ENCODE data around the gene ACTN1. TPM values are rescaled to one million over a fixed set of nuclear protein-coding genes. Genes with fewer than 3 reads are reported as not detected.
A peak's percentile ranks its signal among the peaks of the same experiment; 100 is the strongest.

The ACTN1 gene
- total RNA-seq, 1 experiment from 2014 or later, result 212 TPM

GRCh38 chr14:68960123-68960522 lies 19.0 kb downstream of the ACTN1 start:
- Histone ChIP-seq H3K27me3 (ENCODE audit: control insufficient read depth, insufficient read depth, low read length) (no peaks in the 10 kb centered on the region), H3K4me3 (ENCODE audit: low read depth in 2 of 2, low read length in 2 of 2) (no peak overlapping the region), H3K4me1 (ENCODE audit: control insufficient read depth, insufficient read depth, low read length) (peaks cover 63% of the 10 kb centered on the region), H3K9me3 (ENCODE audit: control insufficient read depth, insufficient read depth, low read depth, low read length) (no peaks in the 10 kb centered on the region), H3K27ac (ENCODE audit: low read length) (no peak overlapping the region), H3K36me3 (ENCODE audit: control insufficient read depth, insufficient read depth, low read length) (no peaks in the 10 kb centered on the region)
- no peak for DNase-seq (ENCODE audit: low read depth, low spot score)
- ATAC-seq, result no peak
- in situ Hi-C loops (cut with HindIII; ENCODE audit: low pct_unique_long_range_greater_than_20kb, low sequenced_read_pairs), result no loop called here
- BruUV-seq (replicated peaks), result no TSS peak
- ChIA-PET CTCF (no interaction called here), POLR2A (no interaction called here)
- intact Hi-C loops (cut with micrococcal nuclease; ENCODE audit: unreplicated experiment), result no loop called here
- TF ChIP-seq TCF7L2 (IDR thresholded peaks at IDR 0.05; ENCODE audit: low read depth, low read length) (no peak), POLR2AphosphoS5 (IDR thresholded peaks at IDR 0.05; ENCODE audit: low read depth, low read length) (no peak), SIN3A (IDR thresholded peaks at IDR 0.05; ENCODE audit: borderline replicate concordance, insufficient read depth, low read depth, low read length) (no peak)
- TF ChIP-seq, protein P1, sequence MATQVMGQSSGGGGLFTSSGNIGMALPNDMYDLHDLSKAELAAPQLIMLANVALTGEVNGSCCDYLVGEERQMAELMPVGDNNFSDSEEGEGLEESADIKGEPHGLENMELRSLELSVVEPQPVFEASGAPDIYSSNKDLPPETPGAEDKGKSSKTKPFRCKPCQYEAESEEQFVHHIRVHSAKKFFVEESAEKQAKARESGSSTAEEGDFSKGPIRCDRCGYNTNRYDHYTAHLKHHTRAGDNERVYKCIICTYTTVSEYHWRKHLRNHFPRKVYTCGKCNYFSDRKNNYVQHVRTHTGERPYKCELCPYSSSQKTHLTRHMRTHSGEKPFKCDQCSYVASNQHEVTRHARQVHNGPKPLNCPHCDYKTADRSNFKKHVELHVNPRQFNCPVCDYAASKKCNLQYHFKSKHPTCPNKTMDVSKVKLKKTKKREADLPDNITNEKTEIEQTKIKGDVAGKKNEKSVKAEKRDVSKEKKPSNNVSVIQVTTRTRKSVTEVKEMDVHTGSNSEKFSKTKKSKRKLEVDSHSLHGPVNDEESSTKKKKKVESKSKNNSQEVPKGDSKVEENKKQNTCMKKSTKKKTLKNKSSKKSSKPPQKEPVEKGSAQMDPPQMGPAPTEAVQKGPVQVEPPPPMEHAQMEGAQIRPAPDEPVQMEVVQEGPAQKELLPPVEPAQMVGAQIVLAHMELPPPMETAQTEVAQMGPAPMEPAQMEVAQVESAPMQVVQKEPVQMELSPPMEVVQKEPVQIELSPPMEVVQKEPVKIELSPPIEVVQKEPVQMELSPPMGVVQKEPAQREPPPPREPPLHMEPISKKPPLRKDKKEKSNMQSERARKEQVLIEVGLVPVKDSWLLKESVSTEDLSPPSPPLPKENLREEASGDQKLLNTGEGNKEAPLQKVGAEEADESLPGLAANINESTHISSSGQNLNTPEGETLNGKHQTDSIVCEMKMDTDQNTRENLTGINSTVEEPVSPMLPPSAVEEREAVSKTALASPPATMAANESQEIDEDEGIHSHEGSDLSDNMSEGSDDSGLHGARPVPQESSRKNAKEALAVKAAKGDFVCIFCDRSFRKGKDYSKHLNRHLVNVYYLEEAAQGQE (IDR thresholded peaks at IDR 0.05; ENCODE audit: insufficient read depth in 1 of 2, low read depth in 2 of 2, low read length in 1 of 2), result no peak
- TF ChIP-seq, protein P2, sequence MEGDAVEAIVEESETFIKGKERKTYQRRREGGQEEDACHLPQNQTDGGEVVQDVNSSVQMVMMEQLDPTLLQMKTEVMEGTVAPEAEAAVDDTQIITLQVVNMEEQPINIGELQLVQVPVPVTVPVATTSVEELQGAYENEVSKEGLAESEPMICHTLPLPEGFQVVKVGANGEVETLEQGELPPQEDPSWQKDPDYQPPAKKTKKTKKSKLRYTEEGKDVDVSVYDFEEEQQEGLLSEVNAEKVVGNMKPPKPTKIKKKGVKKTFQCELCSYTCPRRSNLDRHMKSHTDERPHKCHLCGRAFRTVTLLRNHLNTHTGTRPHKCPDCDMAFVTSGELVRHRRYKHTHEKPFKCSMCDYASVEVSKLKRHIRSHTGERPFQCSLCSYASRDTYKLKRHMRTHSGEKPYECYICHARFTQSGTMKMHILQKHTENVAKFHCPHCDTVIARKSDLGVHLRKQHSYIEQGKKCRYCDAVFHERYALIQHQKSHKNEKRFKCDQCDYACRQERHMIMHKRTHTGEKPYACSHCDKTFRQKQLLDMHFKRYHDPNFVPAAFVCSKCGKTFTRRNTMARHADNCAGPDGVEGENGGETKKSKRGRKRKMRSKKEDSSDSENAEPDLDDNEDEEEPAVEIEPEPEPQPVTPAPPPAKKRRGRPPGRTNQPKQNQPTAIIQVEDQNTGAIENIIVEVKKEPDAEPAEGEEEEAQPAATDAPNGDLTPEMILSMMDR (IDR thresholded peaks at IDR 0.05), result no peak

DNA sequence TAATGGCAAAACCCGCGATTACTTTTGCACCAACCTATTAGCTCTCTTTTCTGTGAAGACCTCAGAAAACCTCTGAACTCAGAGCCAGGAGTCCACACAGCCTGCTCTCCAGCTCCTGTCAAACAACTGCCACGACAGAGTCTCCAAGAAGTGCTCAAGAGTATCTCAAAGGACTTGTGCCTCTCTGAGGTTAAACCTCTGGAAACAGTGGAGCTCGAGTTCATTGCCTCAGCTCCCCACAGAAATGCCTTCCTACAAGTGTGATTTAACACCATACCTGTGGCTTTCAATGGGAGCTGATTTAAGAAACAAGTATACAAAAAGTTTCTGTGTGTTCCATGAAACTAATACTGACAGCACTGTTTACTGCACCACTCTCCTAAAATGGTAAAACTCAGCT lies 20.1 kb downstream of the ACTN1 start:
- Histone ChIP-seq H3K36me3 (ENCODE audit: control insufficient read depth, insufficient read depth, low read length) (no peaks in the 10 kb centered on the region), H3K27me3 (ENCODE audit: control insufficient read depth, insufficient read depth, low read length) (no peaks in the 10 kb centered on the region), H3K4me3 (ENCODE audit: low read depth in 2 of 2, low read length in 2 of 2) (no peak overlapping the region), H3K27ac (ENCODE audit: low read length) (peak overlapping the region; percentile 66), H3K4me1 (ENCODE audit: control insufficient read depth, insufficient read depth, low read length) (peaks cover 56% of the 10 kb centered on the region), H3K9me3 (ENCODE audit: control insufficient read depth, insufficient read depth, low read depth, low read length) (no peaks in the 10 kb centered on the region)
- no peak for ATAC-seq
- TF ChIP-seq TCF7L2 (IDR thresholded peaks at IDR 0.05; ENCODE audit: low read depth, low read length), result no peak
- TF ChIP-seq SIN3A (IDR thresholded peaks at IDR 0.05; ENCODE audit: borderline replicate concordance, insufficient read depth, low read depth, low read length), result no peak
- TF ChIP-seq POLR2AphosphoS5 (IDR thresholded peaks at IDR 0.05; ENCODE audit: low read depth, low read length), result no peak
- TF ChIP-seq, protein P2 (IDR thresholded peaks at IDR 0.05), result no peak
- TF ChIP-seq, protein P1 (IDR thresholded peaks at IDR 0.05; ENCODE audit: insufficient read depth in 1 of 2, low read depth in 2 of 2, low read length in 1 of 2), result no peak
- POLR2A ChIA-PET, result no interaction called here
- in situ Hi-C loops (cut with HindIII; ENCODE audit: low pct_unique_long_range_greater_than_20kb, low sequenced_read_pairs), result no loop called here
- no TSS peak for BruUV-seq (replicated peaks)
- CTCF ChIA-PET, result interaction anchor here (0.6 kb wide), 1 partner anchor 54 kb away, joined by 6 read pairs; no protein-coding TSS in a partner anchor
- no peak for DNase-seq (ENCODE audit: low read depth, low spot score)
- intact Hi-C loops (cut with micrococcal nuclease; ENCODE audit: unreplicated experiment), result no loop called here
